Activated CD8-positive, alpha-beta memory T cell treated with anti-CD3 and anti-CD28 coated beads for 36 hours (primary cell): ENCODE data around the gene POPDC3. TPM values are rescaled to one million over a fixed set of nuclear protein-coding genes. Genes with fewer than 3 reads are reported as not detected.
"Not testable (repeated sequence)": the region's sequence is repeated elsewhere in the genome, so short reads cannot be mapped to it uniquely, and the experiment has no call there.

ENCODE experiments used
- CTCF ChIA-PET: fragments of 350-600 bp; sonication (Branson Sonifier 250); formaldehyde crosslinking; loops from one replicate; lab custom pipeline; 2021; ENCODE audit warnings: antibody characterized with exemption; lab: Charles Lee
- POLR2A ChIA-PET: fragments of 350-600 bp; sonication (Branson Sonifier 250); formaldehyde crosslinking; loops from one replicate; lab custom pipeline; 2021; ENCODE audit warnings: antibody characterized with exemption; lab: Charles Lee
- total RNA-seq, 2 experiments: library from RNA; stranded (reverse); gene quantifications; one replicate each; pipeline ENCODE4 v1.2.3, GENCODE V29; 2021

The POPDC3 gene
- total RNA-seq, 2 experiments from 2014 or later = not detected

GRCh38 chr6:105200133-105200730, 20.4 kb upstream of the POPDC3 start:
- POLR2A ChIA-PET = no interaction called here
- CTCF ChIA-PET = no interaction called here

DNA sequence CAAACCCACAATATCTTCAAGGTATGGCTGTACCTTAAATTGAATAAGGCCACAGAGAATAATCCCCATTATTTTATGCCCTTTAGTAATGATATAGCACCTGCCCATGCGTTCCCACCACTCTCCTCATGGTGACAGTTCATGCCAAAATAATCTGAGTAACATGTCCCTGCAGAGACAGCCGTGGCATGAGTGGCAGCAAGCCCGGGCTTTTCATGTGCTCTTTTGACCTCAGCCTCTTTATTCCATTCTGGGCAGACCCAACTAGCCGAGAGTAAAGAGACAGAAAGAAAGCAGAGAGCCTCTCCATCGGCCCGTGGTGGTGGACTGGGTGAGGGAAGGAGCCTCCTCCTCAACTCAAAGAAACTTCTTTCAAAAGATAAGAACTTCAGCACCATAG, 19.9 kb upstream of the POPDC3 start:
- ChIA-PET POLR2A (no interaction called here), CTCF (no interaction called here)

DNA sequence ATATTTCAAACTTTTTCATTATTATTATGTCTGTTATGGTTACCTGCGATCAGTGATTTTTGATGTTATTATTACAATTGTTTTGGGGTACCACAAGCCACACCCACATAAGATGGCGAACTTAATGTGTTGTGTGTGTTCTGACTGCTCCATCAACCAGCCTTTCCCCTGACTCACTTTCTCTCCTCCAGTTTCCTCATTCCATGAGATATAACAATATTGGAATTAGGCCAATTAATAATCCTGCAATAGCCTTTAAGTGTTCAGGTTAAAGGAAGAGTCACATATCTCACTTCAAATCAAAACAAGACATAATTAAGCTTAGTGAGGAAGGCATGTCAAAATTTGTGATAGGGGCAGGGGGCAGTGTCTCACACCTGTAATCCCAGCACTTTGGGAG, 16.3 kb upstream of the POPDC3 start:
- CTCF ChIA-PET = no interaction called here
- POLR2A ChIA-PET = no interaction called here

DNA sequence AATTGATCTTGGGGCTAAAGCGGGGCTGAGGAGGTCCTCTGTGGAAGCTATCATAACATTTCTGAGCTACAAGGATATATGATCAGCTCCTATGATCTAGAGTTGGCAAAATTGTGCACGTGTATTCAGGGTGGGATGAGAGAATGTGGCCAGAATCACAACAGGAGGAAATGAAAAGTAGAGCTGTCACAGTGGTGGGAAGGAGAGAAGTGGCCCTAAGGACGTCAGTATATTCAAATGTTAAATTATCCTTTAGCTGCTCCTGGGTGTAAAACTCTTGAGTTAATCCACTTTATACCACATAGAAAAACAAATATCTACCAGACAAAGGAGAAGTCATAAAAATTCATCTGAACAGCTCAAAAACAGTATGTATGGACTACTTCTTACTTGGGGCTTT, 14.8 kb upstream of the POPDC3 start:
- ChIA-PET CTCF (no interaction called here), POLR2A (no interaction called here)

DNA sequence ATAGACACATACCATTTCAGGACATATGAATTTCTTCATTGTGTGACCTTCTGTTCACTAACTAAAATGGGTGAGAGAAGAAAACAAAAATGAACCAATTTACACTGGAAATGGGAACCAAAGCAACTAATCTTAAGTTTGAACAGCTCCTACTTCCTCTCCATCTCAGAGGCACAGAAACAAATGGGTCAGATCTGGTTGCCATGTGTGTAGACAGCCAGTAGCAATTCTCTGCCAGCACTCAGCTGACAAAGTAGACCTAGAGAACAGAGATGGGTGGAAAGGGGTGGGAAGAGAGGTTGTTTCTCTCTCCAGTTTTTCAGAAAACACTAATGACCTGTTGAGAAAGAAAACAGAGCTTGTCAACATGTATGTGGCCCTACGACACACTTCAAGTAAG, 14.3 kb upstream of the POPDC3 start:
- POLR2A ChIA-PET = no interaction called here
- CTCF ChIA-PET = interaction anchor here (0.6 kb wide), 1 partner anchor 105 kb away, joined by 3 read pairs; no protein-coding TSS in a partner anchor

DNA sequence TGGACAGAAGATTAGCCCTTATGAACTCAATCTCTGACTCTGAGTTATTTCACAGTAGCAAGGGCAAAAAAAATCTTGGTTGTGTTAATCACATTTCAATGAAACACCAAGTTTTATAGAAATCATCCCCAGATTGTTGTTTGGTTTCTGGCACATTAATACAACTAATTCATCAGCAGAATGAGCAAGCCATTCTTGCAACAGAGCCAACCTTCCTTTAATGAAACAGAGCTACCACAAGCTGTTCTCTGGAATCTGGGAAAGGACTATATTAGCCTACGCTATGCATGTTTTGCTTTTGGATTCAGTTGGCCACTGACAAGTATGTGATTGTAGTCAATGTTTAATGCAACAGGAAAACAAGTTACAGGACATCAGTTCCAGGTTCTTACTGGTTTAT, 13.8 kb upstream of the POPDC3 start:
- POLR2A ChIA-PET = no interaction called here

GRCh38 chr6:105192707-105193465, 13.1 kb upstream of the POPDC3 start:
- POLR2A ChIA-PET = no interaction called here
- CTCF ChIA-PET = no interaction called here

More for the DNA sequence above, 13.8 kb upstream of the POPDC3 start:
- CTCF ChIA-PET = interaction anchor here (0.6 kb wide), 1 partner anchor 105 kb away, joined by 3 read pairs; no protein-coding TSS in a partner anchor

GRCh38 chr6:105191351-105191750, 11.5 kb upstream of the POPDC3 start:
- CTCF ChIA-PET = no interaction called here
- POLR2A ChIA-PET = no interaction called here

DNA sequence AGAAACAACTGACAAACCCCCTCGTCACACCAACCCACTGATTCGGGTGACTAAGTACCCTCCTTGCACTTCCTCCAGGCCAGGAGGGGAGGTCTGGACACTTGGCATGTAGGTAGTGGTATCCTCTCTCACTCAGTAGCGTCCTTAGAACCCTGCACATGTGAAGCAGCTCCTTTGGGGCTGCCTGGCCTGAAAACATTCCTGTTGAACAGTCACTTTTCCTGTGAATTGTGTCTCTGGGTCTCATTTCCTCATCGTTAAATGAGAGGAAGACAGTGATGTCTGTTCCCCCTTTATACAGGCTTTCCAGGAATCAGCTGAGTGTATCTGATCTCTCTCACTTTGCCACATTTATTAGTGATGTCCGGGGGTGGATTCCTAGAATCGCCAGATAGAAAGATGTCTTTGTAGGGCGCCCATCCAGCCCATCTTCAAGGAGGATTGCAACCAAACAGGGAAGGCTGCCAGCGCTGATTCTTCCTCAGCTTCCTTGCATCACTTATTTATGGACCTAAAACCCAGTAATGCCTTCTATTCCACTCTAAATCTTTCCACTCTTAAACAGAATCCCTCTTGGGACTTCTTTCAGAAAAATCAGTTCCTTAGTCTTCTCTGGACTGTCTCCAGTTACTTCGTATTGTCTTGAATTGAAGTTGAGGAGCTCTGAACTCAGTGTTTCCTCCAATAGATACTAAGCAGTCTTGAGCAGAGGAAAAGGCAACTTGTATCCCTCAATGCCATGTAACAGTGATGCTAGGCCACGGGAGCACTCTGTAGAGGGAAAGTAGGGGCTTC, 9.4 kb upstream of the POPDC3 start:
- POLR2A ChIA-PET = no interaction called here
- CTCF ChIA-PET = no interaction called here

- ChIA-PET POLR2A (no interaction called here), CTCF (no interaction called here)
Measured at GRCh38 chr6:105188251-105188650, 8.4 kb upstream of the POPDC3 start.

- ChIA-PET POLR2A (no interaction called here), CTCF (no interaction called here)
Measured at GRCh38 chr6:105186576-105186975, 6.8 kb upstream of the POPDC3 start.

GRCh38 chr6:105184921-105185320, 5.1 kb upstream of the POPDC3 start:
- CTCF ChIA-PET = no interaction called here

DNA sequence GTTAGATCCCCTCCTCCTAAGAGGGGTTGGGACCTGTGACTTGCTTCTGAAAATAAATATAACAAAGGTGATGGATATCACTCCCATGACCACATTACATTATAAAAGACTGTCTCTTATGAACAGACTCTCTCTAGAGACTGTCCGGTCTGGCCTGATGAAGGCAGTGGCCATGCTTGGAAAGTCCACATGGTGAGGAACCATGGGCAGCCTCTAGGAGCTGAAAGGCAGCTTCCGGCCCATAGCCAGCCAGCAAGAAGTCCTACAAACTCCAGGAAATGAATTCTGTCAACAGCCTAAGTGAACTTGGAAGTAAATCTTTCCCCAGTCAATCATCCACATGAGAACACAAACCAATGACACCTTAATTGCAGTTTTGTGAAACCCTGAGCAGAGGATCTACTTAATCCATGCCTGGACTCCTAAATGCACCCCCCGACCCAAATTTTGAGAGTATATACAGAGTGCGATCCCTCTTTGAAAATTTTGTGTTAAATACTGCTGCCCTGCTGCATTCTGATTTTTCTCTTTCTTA, 2.2 kb upstream of the POPDC3 start:
- POLR2A ChIA-PET = no interaction called here
- CTCF ChIA-PET = no interaction called here

More at GRCh38 chr6:105184921-105185320, 5.1 kb upstream of the POPDC3 start:
- POLR2A ChIA-PET = no interaction called here

- ChIA-PET POLR2A (no interaction called here), CTCF (no interaction called here)
Measured at GRCh38 chr6:105178636-105179035, 1.2 kb downstream of the POPDC3 start.

DNA sequence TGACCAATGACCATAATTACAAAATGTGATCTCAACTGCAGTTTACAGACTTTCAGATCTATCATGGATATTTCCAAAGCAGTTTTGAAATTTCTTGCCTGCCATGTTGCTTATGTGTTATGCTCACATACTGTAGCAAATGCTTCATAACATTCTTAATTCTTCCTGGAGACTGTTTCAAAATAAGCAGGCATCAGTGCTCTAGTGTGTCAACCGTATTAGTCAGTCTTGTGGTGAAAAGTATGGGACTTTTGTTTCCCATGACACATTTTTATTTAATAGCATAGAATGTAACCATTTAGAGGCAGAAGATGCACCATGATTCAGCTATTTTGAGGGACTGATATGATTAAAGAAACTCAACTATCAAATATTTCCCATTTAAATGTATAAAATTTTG, 1.7 kb downstream of the POPDC3 start:
- ChIA-PET POLR2A (no interaction called here), CTCF (no interaction called here)

GRCh38 chr6:105177556-105177955, 2.3 kb downstream of the POPDC3 start:
- CTCF ChIA-PET = no interaction called here
- POLR2A ChIA-PET = no interaction called here

DNA sequence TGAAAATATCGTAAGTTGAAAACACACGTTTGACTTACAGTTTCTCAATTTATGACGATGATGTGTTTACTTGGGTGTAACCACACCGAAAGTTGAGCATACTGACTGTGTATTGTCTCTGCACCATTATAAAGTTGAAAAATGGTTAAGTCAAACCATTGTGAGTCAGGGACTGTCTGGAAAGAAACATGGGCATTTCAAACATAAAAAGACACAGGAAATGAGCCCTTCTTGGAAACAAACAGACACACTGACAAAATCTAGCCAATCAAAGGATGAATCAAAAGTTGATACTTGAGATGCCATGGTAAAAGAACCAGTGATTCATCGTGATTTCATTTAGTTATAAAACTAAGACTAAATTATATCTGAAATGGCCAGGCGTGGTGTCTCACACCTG, 5.3 kb downstream of the POPDC3 start:
- POLR2A ChIA-PET = no interaction called here
- CTCF ChIA-PET = no interaction called here

DNA sequence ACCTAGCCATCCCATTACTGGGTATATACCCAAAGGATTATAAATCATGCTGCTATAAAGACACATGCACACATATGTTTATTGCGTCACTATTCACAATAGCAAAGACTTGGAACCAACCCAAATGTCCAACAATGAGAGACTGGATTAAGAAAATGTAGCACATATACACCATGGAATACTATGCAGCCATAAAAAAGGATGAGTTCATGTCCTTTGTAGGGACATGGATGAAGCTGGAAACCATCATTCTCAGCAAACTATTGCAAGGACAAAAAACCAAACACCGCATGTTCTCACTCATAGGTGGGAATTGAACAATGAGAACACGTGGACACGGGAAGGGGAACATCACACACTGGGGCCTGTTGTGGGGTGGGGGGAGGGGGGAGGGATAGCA, 7.3 kb downstream of the POPDC3 start:
- POLR2A ChIA-PET, CTCF ChIA-PET: not testable (repeated sequence)

GRCh38 chr6:105170059-105170458, 9.8 kb downstream of the POPDC3 start:
- ChIA-PET POLR2A (no interaction called here), CTCF (no interaction called here)

GRCh38 chr6:105167914-105168313, 11.9 kb downstream of the POPDC3 start:
- CTCF ChIA-PET = no interaction called here
- POLR2A ChIA-PET = no interaction called here
